GM19372 (cell line): ENCODE measurements around the gene ALX4.

Experiments used
- ATAC-seq: cut with Tn5 transposase; IDR thresholded peaks from one replicate; pipeline ENCODE4 v1.9.1; 2021; ENCODE audit warnings: mild to moderate bottlenecking, low read depth, moderate library complexity; ENCODE audit not compliant: unreplicated experiment

ALX4 gene

DNA sequence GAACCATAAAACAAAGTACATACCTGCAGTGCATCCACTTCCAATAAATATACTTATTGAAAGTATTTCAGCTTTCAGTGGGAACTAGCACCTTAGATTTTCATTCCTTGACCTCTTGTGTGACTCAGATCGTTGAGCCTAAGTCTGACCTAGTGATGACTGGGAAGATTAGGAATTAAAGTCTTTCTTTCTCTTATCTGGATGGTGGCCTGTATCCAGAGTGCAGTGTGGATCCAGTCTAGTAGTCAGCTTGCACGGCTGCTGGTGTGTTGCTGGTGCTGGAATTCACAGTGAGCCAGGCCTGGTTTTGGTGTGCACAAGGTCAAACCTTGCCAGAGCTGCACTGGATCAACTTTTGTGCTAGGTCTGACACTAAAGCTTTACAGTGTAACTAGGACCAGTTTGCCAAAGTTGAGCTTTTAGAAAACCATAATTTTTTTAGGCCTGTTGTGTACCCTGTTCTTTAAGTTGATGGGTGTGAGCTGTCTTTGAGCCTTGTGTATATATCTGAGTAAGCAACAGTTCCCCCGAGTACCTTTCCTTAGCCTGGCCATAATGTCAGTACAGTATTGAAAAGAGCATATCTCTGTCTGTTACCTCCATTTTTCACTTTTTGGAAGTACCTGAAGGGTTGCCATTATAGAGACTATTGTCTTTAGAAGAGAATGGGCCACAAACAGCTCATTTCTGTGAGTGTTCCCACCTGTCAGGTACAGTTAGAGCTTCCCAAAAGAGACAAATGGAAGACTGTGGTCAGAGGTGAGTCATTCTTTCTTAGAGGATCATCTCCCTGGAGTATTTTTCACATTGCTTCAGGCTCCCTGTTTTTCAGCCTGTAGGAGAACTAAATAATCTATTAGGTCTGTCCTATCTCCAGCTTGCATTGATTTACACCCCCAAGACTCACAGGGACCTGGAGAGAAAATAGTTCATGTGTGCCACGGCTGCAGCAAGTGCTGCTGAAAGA lies 89.8 kb downstream of the ALX4 start:
- ATAC-seq, result no peak

DNA sequence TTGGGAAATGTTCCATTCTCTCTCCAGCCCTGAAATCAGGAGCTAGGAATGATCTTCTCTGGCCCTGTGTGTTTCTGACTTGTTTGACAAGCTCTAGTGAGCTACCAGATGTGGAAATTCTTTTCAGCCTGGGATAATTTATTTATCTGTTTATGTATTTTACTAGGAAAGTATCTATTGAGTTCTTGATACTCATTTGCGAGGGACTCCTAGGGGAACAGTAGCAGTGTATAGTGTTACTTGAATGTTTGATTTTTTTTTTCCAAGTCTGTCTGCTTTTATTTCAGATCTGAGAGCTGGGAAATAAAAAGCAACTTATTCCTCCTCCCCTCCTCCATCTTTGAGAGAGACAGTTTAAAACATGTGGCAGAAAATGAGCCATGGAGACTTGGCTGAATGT lies 92.5 kb downstream of the ALX4 start:
- no peak for ATAC-seq

DNA sequence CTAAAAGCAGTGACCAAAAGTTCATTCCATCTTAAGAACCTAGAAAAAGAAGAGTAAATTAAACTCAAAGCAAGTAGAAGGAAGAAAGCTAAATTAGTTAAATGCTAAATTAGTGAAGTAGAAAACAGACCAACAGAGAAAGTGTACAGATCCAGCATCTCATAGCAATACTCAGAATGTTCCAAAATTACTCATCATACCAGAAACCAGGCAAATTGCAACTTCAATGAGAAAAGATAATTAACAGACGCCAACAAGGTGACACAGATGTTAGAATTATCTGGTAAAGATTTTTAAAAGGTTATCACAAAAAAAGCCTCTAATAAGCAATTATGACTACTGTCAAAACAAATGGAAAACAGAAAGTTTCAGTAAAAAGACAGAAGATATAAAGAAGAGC lies 96.8 kb downstream of the ALX4 start:
- ATAC-seq, result no peak

DNA sequence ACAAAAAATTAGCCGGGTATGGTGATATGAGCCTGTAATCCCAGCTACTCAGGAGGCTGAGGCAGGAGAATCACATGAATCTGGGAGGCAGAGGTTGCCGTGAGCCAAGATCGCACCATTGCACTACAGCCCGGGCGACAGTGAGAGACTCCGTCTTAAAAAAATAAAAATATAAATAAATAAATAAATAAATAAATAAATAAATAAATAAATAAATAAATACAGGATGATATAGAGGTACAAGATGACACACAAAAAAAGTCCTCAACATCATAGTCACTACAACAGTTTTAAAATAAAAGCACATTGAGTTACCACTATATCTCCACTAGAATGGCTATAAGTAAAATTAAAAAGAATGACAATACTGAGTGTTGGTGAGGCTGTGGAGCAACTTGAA lies 97.8 kb downstream of the ALX4 start:
- no peak for ATAC-seq
